Measurements from ENCODE around the gene TAF1B. TPM values are rescaled to one million over a fixed set of nuclear protein-coding genes. Genes with fewer than 3 reads are reported as not detected.

Gene TAF1B
- total RNA-seq, 1 experiment from 2014 or later = 35.2 TPM

DNA sequence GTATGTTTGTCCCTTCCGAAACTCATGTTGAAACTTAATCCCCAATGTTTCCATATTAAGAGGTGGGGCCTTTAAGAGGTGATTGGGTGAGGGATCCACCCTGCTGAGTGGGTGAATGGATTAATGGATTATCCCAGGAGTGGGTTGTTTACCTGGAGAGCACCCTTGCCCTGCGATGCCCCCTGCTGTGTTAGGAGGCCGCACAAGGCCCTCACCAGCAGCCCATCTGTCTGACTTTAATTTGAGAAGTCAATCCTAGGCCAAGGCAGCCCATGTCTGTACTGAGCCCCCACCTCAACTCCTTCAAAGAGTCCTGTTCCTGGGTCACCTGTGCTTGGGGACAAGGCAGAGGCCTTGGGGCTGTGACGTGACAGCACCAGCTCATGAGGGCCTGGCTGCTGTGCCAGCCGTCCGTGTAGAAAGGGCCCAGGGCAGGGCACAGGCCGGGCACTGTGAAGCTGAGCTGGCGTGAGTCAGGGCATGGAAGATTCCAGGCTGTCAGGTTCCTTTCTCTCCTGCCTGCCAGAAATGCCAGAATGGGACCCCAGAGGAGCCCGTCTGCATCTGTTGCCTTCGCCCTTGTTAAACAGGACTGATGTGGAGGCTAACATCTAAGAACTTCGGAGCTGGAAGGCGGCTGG lies 21.3 kb upstream of the TAF1B start:
- H3K36me3 ChIP-seq (ENCODE audit: control insufficient read depth, insufficient read depth, low read length) = no peaks in the 10 kb centered on the region
- H3K4me1 ChIP-seq (ENCODE audit: control insufficient read depth, insufficient read depth, low read length) = no peaks in the 10 kb centered on the region
- DNase-seq (ENCODE audit: low read depth, low spot score) (no peak), ATAC-seq (no peak)
- no TSS peak for BruUV-seq (replicated peaks)
- H3K9me3 ChIP-seq (ENCODE audit: control insufficient read depth, insufficient read depth, low read depth, low read length) = no peaks in the 10 kb centered on the region
- TF ChIP-seq, protein P1, sequence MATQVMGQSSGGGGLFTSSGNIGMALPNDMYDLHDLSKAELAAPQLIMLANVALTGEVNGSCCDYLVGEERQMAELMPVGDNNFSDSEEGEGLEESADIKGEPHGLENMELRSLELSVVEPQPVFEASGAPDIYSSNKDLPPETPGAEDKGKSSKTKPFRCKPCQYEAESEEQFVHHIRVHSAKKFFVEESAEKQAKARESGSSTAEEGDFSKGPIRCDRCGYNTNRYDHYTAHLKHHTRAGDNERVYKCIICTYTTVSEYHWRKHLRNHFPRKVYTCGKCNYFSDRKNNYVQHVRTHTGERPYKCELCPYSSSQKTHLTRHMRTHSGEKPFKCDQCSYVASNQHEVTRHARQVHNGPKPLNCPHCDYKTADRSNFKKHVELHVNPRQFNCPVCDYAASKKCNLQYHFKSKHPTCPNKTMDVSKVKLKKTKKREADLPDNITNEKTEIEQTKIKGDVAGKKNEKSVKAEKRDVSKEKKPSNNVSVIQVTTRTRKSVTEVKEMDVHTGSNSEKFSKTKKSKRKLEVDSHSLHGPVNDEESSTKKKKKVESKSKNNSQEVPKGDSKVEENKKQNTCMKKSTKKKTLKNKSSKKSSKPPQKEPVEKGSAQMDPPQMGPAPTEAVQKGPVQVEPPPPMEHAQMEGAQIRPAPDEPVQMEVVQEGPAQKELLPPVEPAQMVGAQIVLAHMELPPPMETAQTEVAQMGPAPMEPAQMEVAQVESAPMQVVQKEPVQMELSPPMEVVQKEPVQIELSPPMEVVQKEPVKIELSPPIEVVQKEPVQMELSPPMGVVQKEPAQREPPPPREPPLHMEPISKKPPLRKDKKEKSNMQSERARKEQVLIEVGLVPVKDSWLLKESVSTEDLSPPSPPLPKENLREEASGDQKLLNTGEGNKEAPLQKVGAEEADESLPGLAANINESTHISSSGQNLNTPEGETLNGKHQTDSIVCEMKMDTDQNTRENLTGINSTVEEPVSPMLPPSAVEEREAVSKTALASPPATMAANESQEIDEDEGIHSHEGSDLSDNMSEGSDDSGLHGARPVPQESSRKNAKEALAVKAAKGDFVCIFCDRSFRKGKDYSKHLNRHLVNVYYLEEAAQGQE (IDR thresholded peaks at IDR 0.05; ENCODE audit: insufficient read depth in 1 of 2, low read depth in 2 of 2, low read length in 1 of 2) = no peak
- TF ChIP-seq CTCF (IDR thresholded peaks at IDR 0.05) = no peak
- no peak for TF ChIP-seq POLR2AphosphoS5 (IDR thresholded peaks at IDR 0.05; ENCODE audit: low read depth, low read length)
- TF ChIP-seq TCF7L2 (IDR thresholded peaks at IDR 0.05; ENCODE audit: low read depth, low read length) = no peak
- no peak for TF ChIP-seq SIN3A (IDR thresholded peaks at IDR 0.05; ENCODE audit: borderline replicate concordance, insufficient read depth, low read depth, low read length)
- no peak overlapping the region for H3K27ac ChIP-seq (ENCODE audit: low read length)
- intact Hi-C loops (cut with micrococcal nuclease; ENCODE audit: unreplicated experiment) = no loop called here
- no peaks in the 10 kb centered on the region for H3K27me3 ChIP-seq (ENCODE audit: control insufficient read depth, insufficient read depth, low read length)
- H3K4me3 ChIP-seq (ENCODE audit: low read depth in 2 of 2, low read length in 2 of 2) = no peak overlapping the region
- CTCF ChIA-PET = no interaction called here
- POLR2A ChIA-PET = no interaction called here
- in situ Hi-C loops (cut with HindIII; ENCODE audit: low pct_unique_long_range_greater_than_20kb, low sequenced_read_pairs) = no loop called here

DNA sequence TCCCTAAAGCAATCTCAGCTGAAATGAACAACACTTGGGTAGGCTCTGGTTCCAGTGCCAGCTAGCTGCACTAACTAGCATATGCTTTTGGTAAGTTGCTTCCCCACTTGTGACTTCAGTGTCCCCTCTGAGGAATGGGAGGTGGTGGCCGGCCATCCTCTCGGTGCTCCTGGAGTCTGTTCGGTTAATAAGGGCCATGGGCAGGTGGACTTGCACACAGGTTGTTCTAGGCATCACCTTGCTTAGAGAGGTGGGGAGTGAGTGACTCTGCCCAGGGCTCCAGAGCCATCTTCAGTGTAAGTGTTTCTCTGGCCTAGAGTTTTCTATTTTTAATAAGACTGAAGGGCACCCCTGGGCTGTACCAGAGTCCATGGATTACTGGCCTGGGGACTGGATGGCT lies 18.8 kb upstream of the TAF1B start:
- Histone ChIP-seq H3K4me1 (ENCODE audit: control insufficient read depth, insufficient read depth, low read length) (no peaks in the 10 kb centered on the region), H3K36me3 (ENCODE audit: control insufficient read depth, insufficient read depth, low read length) (no peaks in the 10 kb centered on the region), H3K9me3 (ENCODE audit: control insufficient read depth, insufficient read depth, low read depth, low read length) (no peaks in the 10 kb centered on the region), H3K27me3 (ENCODE audit: control insufficient read depth, insufficient read depth, low read length) (peaks cover 3% of the 10 kb centered on the region; the same call in 1 of the 2 replicates), H3K4me3 (ENCODE audit: low read depth in 2 of 2, low read length in 2 of 2) (no peak overlapping the region), H3K27ac (ENCODE audit: low read length) (no peak overlapping the region)
- ATAC-seq = no peak
- TF ChIP-seq POLR2AphosphoS5 (IDR thresholded peaks at IDR 0.05; ENCODE audit: low read depth, low read length) (no peak), SIN3A (IDR thresholded peaks at IDR 0.05; ENCODE audit: borderline replicate concordance, insufficient read depth, low read depth, low read length) (no peak), CTCF (IDR thresholded peaks at IDR 0.05) (no peak), TCF7L2 (IDR thresholded peaks at IDR 0.05; ENCODE audit: low read depth, low read length) (no peak)
- TF ChIP-seq, protein P1 (IDR thresholded peaks at IDR 0.05; ENCODE audit: insufficient read depth in 1 of 2, low read depth in 2 of 2, low read length in 1 of 2) = no peak
- POLR2A ChIA-PET = no interaction called here
- DNase-seq (ENCODE audit: low read depth, low spot score) = no peak
- in situ Hi-C loops (cut with HindIII; ENCODE audit: low pct_unique_long_range_greater_than_20kb, low sequenced_read_pairs) = no loop called here
- CTCF ChIA-PET = no interaction called here
- BruUV-seq (replicated peaks) = no TSS peak
- intact Hi-C loops (cut with micrococcal nuclease; ENCODE audit: unreplicated experiment) = no loop called here
